ENCODE measurements around the gene UMAD1.

UMAD1 gene

DNA sequence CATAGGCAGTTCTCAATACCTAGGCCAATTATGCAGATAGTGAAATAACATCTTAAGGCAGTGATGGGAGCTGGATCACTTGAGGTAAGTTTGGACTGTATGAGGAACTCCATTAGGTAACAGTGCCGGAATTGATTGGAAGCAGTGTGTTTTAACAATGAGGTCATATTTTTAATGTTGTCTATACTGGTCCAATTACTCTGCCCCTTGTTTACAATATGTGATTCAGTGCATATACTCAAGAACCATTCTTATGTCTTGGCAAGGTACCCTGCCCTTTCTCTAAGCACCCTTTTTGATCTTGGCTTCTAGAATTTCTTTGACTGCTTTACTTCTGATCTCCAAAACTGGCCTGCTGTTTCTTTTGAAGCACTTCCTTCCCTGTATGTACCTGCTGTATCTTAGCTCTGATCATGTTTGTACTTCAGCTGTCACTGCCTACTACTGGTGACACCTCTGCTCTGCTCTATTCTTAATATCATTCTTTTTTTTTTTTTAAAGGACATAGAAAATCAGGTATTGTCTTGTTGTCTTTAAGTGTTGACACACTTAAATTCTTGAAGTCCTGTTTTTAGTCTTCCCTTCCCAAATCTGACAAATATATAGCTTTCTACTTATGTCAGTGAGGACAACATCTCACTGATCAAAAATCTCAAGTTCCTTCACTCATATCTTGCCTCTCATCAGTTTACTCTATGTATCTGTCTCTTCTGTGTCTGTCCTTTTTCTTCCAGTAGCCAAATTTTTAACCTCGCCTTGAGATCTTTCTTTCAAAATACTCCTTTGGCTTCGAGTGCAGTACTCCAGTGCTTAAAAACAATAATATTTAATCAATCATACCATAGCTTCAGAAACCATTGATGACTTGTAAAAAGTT, 124.2 kb downstream of the UMAD1 start:
- DNase-seq (ENCODE audit: low read depth in 3 of 3, low spot score in 1 of 3) = no peak

DNA sequence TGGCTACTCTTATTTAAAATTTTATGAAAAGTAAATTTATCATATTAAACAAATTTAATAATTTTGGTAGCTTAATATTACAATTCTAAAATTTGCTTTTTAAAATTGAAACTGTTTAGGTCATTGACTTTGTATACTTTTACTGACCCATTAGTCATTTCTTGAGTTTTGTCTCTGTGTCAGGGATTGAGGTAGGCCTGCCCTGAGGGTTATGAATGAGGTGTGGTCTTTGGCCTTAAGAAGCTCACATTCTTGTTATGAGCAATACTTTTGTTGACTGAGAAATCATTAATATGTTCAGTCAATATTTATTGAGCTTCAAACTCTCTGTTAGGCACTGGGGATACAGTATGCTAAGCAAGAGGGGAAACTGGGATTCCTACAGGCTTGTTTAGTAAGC, 124.9 kb downstream of the UMAD1 start:
- no peak for DNase-seq (ENCODE audit: low read depth in 3 of 3, low spot score in 1 of 3)

DNA sequence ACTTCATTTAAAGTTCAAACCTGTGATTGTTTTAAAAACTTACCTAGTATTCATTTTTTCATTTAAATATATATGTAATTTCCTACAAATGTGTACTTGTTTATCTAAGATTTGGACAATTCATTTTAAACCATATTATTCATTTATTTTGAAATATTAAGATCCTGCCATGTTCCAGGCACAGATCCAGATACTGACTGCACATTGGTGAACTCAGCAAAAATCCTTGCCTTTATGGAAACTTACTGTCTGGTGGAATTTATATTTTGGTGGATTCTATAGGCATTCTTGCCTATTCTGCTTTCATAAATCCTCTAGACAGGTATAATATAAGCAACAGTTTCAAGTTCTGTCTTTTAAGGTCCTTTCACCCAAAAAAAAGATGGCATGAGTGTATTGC, 126.1 kb downstream of the UMAD1 start:
- DNase-seq (ENCODE audit: low read depth in 3 of 3, low spot score in 1 of 3) = no peak

DNA sequence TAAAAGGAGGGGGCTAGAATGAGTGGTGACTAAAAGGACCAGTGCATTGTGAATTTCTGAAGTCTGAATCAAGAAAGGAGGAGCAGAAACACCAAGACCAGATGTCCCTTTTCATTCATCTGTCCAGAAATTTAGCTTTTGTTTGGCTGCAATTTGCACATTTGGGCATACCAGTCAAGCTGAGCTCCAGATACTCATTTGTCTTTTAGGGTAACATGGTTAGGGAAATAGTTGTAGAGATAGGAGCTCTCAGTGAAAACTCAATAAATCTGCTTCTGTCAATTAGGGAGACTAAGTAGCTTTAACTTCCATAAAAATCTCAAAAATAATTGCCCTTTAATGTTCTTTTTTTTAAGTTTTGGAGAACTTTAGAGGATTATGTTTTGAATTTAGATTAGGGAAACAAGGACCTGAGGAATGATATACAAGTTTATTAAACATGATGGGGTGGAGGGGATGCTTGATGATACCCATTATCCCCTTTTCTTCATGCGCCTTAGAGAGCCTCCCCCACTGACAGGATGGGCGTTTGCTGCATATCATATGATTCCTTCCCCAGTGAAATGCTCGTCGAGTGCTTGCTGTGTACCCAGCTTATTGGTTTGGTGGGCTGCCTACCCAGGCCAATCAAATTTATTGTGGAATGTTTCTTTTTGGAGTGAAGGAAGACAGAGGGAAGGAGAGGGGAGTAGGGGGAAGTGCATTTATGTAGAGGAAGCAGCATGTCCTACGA, 128.6 kb downstream of the UMAD1 start:
- no peak for DNase-seq (ENCODE audit: low read depth in 3 of 3, low spot score in 1 of 3)

DNA sequence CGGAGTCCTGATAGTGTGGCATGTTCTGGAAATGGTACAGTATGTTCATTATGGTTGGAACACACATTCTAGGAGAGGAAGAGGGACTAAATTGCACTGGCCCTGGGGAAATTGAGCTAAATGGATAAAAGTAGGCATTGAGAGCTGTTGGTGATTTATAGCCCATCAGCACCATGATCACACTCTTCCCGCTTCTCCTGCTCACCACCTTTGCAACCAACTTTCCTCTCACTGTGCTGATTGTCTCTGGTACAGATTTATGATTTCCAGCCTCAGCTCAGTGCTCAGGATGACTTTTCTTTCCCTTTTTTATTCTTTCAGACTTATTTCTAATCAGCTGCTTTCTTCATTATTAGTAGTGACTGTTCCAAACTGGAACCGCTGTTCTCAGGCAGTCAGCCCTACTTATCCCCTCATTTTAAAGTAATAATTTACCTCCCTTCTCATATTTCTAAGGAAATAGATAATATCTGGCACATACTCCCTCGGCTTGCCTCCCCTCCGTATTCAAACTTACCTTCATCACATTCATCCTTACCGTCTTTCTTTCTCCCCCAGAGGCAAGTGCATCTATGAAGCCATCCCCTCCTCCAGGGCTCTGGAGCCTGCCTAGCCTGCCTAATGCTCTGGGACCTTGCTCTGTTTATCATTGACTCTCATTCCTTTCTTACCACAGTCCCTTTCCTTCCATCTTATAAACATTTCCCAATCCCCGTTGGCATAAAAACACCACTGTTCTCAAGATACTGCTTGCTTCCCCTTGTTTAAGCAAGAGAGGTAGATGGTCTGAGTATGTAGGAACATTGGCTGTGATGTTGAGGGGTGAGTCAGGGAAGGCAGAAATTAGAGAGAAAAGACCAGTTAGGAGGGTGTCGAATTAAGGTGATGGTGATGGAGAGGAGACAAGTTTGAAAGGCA, 129.4 kb downstream of the UMAD1 start:
- no peak for DNase-seq (ENCODE audit: low read depth in 3 of 3, low spot score in 1 of 3)

DNA sequence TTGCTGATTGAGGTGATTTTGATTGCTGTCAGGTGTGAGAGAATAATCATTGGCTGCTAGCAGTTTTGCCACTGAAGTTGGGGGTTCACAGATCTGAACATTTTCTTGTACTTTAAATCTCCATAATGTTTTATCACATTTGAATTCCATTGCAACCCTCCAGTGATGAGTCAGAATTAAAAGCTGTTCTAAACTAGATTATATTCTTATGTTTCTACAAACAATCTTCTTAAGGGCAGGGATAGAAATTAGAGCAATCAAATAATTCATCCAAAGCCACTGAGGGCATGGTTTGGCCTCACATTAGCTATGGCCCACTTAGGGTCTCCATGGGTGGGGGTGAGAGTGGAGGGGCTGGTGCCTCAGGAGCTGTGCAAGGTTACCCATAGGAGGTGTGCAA, 130.9 kb downstream of the UMAD1 start:
- no peak for DNase-seq (ENCODE audit: low read depth in 3 of 3, low spot score in 1 of 3)

DNA sequence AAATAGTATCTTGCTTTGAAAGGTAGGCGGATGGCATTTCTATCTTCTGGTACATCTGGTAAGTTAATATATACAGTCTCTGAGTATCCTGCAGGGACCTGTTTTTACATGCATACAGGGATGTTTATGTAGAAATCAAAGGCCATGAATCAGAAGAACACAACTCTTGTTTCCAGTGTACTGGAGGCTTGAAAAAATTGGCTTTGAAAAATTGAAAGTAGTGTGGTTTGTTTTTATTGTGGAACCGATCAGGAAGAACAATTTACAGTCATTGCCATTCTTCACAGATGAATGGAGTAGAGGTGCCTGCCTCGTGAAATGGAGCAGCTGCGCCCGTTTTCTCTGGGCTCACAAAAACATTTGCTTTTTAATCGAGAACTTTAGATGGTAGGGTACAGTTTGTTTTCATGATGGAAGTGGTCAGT, 131.9 kb downstream of the UMAD1 start:
- no peak for DNase-seq (ENCODE audit: low read depth in 3 of 3, low spot score in 1 of 3)

DNA sequence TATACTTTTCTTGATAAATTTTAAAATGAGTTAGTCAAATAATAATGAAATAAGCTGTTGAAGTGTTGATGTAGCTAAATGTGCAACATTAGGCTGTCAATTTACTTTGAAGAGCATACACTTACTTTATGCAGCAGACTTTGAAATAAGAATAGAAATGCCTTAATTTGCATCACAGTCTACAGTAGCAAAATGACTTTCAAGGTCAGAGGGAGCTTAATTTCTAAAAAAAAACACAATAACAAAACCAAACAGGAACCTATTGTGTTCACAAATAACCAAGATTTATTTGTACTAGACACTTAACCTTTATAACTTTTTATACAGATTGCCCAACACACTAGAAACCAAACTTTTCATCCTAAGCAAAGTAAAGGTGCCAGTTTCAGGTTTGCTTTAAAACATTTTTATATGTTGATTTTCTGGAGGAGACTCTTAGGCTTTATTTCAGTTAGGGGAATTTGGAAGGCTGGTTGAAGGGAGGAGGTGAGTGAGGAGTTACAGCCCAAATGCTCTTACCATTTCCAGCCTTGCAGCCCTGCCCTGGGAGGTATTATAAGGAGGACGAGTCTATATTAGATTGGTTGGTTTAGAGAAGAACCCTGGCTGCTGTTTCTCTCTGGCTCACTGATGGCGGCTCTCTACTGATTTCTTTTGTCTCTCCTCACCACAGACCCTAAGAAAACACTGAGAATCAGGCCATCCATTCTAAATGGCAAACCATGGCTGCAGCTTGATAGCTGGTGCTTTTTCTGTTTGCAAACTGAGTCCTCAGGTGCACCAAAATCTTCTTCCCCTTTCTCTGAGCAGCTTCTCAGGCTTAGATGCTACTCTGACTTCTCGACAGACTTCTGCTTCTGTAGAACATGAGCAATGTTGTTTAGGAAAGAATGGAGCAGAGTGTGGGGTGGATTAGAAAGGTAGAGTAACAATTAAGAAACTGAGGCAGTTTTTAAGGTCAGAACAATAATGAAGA, 133.1 kb downstream of the UMAD1 start:
- DNase-seq (ENCODE audit: low read depth in 3 of 3, low spot score in 1 of 3) = no peak

DNA sequence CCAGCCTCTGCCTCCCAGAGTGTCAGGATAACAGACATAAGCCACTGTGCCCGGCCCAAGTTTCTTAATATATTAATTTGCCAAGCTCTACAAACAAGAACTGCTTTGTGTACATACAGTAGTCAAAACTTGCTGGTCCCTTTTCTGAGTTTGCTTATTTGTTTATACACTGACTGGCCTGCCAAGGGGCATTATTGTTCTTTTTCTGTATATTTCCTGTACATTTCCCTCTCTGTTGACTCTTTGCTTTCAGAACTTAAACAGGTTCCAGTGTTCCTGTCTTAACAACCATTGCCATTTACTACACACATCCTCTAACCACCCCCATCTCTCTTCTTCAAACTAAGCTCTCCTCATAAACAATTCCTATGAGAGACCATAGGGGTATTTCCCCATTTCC, 139.3 kb downstream of the UMAD1 start:
- no peak for DNase-seq (ENCODE audit: low read depth in 3 of 3, low spot score in 1 of 3)

DNA sequence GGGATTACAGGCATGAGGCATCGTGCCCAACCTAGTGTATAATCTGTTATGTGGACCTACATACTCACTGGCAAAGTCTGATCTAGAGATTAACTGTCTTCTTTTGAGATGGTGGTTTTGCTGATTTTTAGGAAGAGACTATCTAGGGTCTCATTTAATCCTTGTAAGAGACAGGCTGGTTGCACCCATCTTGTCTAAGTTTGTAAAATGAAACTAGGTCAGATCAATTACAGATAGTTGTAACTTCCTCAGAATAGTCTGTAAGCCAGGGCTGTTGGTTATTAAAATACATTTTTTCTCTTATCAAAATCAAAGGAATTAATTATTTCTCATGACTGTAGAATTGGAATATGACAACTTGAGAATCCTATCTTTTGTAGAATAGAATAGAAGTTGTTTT, 142.4 kb downstream of the UMAD1 start:
- no peak for DNase-seq (ENCODE audit: low read depth in 3 of 3, low spot score in 1 of 3)

DNA sequence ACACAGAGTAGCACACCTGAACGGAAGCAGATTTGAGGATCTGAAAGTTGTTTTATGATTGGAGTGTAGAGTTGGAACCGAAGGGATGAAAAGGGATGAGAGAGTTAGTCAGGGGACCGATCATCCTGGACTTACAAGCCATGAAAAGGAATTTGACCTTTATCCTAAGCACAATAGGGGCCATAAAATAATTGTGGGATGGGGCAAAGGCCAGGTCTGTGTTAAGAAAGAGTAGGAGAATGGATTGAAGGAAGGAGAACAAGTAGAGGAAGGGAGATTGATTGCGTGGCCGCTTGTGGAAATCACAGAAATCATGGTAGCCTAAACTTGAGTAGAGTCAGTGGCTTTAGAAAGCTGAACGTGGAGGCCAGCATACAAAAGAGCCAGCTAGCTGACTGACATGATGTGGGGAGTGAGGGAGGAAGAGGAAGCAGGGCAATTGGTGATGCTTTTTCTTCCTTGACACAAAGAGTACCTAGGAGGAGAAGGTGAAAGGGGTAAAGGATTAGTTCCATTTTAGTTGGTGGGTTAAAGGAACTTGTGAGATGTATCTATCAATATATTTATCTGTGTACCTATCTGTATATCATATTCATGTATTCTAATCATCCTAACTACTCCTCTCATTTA, 144.9 kb downstream of the UMAD1 start:
- no peak for DNase-seq (ENCODE audit: low read depth in 3 of 3, low spot score in 1 of 3)

DNA sequence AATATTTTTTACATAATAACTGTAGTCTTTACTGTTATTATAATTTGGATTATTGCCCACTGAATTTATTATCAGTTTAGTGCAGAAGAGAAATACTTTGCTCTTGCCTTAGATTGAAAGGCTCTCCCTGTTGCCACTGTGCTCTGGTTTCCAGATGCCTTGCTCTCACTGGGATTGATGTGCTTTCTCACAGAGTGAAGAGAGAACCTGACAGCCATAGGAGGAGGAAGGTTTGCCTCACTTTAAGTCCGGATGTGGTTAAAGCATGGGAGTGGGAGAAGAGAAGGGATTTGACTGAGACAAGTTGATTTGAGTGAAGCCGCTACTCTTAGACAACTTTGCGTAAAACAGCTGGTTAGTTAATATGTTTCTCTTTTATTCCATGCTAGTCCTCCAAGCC, 146.0 kb downstream of the UMAD1 start:
- no peak for DNase-seq (ENCODE audit: low read depth in 3 of 3, low spot score in 1 of 3)

DNA sequence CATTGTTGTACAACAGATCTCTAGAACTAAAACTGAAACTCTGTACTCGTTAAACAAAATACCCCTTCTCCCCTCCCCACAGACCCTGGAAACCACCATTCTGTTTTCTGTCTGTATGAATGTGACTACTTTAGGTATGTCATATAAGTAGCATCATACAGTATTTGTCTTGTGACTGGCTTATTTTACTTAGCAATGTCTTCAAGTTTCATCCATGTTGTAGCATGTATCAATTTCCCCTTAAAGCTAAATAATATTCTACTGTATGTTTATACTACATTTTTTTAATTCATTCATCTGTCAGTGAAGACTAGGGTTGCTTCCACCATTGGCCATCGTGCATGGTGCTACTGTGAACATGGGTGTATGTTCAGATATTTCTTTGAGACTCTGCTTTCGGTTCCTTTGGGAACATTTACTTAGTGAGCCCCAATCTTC, 149.0 kb downstream of the UMAD1 start:
- DNase-seq (ENCODE audit: low read depth in 3 of 3, low spot score in 1 of 3) = no peak

DNA sequence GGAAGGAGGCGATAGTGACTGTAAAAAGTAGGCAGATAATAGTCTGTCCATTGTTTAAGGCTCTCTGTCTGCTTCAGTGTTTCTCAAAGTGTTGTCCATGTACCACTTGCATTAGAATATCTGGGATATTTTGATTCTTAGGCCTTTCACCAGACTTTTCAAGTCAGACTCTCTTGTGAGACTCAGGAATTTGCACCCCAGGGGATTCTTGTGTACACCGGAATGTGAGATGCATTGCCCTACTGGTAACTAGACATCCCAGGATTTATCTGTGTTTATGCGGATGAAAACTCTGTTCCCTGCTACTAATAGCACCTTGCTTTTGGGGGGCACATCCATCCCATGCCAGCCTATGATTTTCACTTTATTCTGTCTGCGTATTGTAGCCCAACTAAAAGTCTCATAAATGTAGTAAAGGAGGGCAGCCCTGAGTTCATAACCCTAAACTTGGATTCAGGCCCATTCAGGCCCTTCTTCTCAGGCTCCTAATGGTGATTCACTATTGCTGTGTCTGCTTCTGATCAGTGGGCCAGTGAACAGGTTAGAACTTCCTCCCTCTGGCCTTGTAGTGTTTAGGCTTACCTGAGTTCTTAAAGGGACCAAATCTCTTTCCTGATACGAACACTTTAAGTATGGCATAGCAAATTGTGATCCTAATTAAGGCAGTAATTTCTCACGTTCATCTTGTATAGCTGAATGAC, 149.6 kb downstream of the UMAD1 start:
- DNase-seq (ENCODE audit: low read depth in 3 of 3, low spot score in 1 of 3) = no peak

DNA sequence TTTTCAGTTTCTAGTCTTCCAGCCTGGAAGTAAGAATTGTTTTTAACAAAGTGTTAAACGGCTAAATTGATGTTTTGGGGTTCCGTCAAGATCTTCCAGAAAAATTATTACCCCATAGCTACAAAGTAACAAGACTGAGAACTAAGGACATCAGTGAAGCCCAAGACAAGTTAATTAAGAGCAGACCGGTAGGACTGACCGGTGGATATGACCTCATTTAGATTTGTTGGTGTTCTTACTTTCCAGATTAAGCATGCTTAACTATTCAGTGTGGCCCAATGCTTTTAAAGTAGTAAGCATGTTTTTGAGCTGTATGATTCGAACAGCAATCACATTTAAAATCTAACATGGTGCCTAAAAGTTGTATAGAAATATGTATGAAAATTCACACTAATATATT, 151.0 kb downstream of the UMAD1 start:
- no peak for DNase-seq (ENCODE audit: low read depth in 3 of 3, low spot score in 1 of 3)

DNA sequence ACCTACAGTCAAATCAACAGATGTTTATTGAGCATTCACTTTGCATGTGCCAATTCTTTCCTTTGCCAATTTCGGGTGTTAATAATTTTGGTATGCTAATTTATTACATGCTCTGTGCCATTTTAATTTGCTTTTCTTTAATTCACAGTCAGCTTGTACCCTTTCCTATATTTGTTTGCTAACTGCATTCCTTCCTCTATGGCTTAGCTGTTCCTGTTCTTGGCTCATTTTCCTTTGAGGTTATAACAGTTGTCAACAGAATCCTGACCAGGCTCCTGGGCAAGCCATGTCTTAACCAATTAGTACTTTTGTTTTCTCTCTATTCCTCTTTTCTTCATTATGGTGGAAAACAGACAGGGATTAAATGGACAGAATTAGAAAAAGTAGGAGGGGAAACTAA, 151.5 kb downstream of the UMAD1 start:
- no peak for DNase-seq (ENCODE audit: low read depth in 3 of 3, low spot score in 1 of 3)

DNA sequence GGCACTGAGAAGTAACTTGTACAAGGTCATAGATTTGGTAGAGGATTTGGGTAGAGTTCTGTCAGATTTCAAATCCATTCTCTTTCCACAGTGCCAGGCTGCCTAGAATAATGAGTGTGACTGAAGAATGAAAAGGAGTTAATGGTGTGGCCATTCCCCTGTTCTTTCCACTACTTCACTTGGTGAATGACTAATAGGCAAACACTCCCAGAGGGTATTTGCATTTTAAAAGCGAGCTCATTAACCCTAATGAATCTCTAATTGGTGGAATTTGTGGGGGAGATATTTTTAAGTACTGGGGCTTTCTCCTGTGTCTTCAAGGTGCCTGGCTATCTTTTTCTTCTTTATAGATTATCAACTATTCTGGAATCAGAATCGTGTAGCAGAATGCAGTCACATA, 152.7 kb downstream of the UMAD1 start:
- no peak for DNase-seq (ENCODE audit: low read depth in 3 of 3, low spot score in 1 of 3)

DNA sequence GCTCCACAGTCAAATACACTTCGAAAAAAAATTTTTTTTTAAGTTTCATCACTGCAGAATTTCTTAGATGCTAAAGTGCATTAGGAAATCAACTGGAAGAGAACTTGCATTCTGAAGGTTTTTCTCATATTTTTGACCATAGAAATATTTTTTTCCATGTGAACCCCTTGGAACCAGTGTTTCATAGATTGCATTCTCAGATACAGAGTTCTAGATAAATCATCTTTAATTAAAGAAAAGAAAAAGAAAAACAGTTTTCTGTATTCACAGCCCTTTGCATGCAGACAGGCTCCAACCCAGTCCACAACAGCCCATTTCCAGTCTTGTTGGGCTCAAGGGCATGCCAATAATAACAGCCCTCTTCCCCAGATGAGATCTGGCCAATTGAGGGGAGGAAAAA, 153.4 kb downstream of the UMAD1 start:
- DNase-seq (ENCODE audit: low read depth in 3 of 3, low spot score in 1 of 3) = no peak

DNA sequence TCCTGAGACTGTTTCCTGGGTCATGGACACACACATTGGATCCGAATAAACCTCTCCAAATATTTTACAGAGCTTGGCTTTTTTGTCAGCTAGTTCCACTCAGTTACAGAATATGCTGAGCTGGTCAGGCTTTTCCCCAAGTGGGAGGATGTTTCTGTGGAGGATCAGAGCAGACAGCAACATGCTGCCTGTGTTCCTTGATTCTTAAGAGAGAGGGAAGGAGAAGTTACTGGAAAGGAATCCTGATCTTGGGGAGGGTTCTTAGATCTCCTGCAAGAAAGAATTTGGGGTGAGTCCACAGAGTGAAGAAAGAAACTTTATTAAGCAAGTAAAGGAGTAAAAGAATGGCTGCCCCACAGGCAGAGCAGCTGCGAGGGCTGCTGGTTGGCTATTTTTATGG, 154.7 kb downstream of the UMAD1 start:
- DNase-seq (ENCODE audit: low read depth in 3 of 3, low spot score in 1 of 3) = no peak

All from stimulated activated CD4-positive, alpha-beta T cell treated with anti-CD3 and anti-CD28 coated beads, TNF-alpha, amount 100 ng/mL, for 1 hour (primary cell).